Cardiac fibroblast (primary cell): ENCODE results near the gene TRAK1.

ENCODE experiments used
- DNase-seq, 2 donors: peaks; one replicate each; pipeline versions ENCODE4 v3.0.0 to v3.0.0-alpha.2; 2010; ENCODE audit warnings: low read depth in 2 of 2
- H3K4me3 ChIP-seq, 2 donors: replicated peaks in 1 of 2; 1 replicate in 1 of 2; 2 replicates in 1 of 2; pipeline ENCODE4 v1.5.1; 2011; ENCODE audit warnings: low read depth in 2 of 2, low read length in 2 of 2, mild to moderate bottlenecking in 2 of 2, moderate library complexity in 1 of 2
- CTCF ChIP-seq: IDR thresholded peaks from one replicate; pipeline ENCODE4 v1.5.1; 2011; ENCODE audit warnings: low read depth, mild to moderate bottlenecking, low read length, inconsistent platforms

TRAK1 gene

GRCh38 chr3:42116466-42116865 is 25.3 kb downstream of the TRAK1 start:
- TF ChIP-seq CTCF, result no peak
- no peak for DNase-seq
- no peak overlapping the region for H3K4me3 ChIP-seq

GRCh38 chr3:42117175-42118008 is 26.2 kb downstream of the TRAK1 start:
- TF ChIP-seq CTCF, result peak; percentile 71
- DNase-seq, result peak; percentile 55 to 81
- no peak overlapping the region for H3K4me3 ChIP-seq

GRCh38 chr3:42118762-42119361 is 27.7 kb downstream of the TRAK1 start:
- TF ChIP-seq CTCF, result peak; percentile 35
- peak; percentile 31 to 60 for DNase-seq
- H3K4me3 ChIP-seq, result no peak overlapping the region

GRCh38 chr3:42119561-42120355 is 28.6 kb downstream of the TRAK1 start:
- TF ChIP-seq CTCF, result no peak
- peak in 1 of 2 donors; percentile 21 for DNase-seq
- no peak overlapping the region for H3K4me3 ChIP-seq

- H3K4me3 ChIP-seq, result no peak overlapping the region
- peak in 1 of 2 donors; percentile 59 for DNase-seq
- TF ChIP-seq CTCF, result no peak
Measured at GRCh38 chr3:42120866-42121265, 29.7 kb downstream of the TRAK1 start.

GRCh38 chr3:42122261-42123011 is 31.3 kb downstream of the TRAK1 start:
- DNase-seq, result no peak
- no peak for TF ChIP-seq CTCF
- H3K4me3 ChIP-seq, result no peak overlapping the region
